GM12878 (cell line): ENCODE measurements around the gene IL4. TPM values are rescaled to one million over a fixed set of nuclear protein-coding genes. Genes with fewer than 3 reads are reported as not detected.

ENCODE experiments used
- ATF3 ChIP-seq: IDR thresholded peaks from 2 replicates; pipeline ENCODE4 v1.6.1; 2011; ENCODE audit warnings: low read depth, mild to moderate bottlenecking, low read length, moderate library complexity, borderline replicate concordance; ENCODE audit errors: extremely low read depth
- CHD2 ChIP-seq: IDR thresholded peaks from 2 replicates; pipeline ENCODE4 v1.6.1; 2011; ENCODE audit warnings: low read depth, low read length, improper control_type of control experiment, borderline replicate concordance
- CHD4 ChIP-seq: fragments of 200-600 bp; sonication (generic); IDR thresholded peaks from 2 replicates; pipeline ENCODE4 v1.6.1; 2016; ENCODE audit warnings: mild to moderate bottlenecking
- EED ChIP-seq: sonication (generic); IDR thresholded peaks from 2 replicates; pipeline ENCODE4 v1.6.1; 2016; ENCODE audit warnings: antibody characterized with exemption, low read depth
- ELK1 ChIP-seq: IDR thresholded peaks from 2 replicates; pipeline ENCODE4 v1.6.1; 2012; ENCODE audit warnings: low read depth, low read length, improper control_type of control experiment
- IRF3 ChIP-seq: fragments of 450-650 bp; IDR thresholded peaks from 2 replicates; pipeline ENCODE4 v1.6.1; 2014; ENCODE audit warnings: mild to moderate bottlenecking
- IRF4 ChIP-seq: IDR thresholded peaks from 2 replicates; pipeline ENCODE4 v1.6.1; 2011; ENCODE audit warnings: low read depth, low read length
- IRF5 ChIP-seq: fragments of 450-650 bp; IDR thresholded peaks from 2 replicates; pipeline ENCODE4 v1.6.1; 2017; ENCODE audit warnings: borderline replicate concordance
- MAX ChIP-seq: IDR thresholded peaks from 2 replicates; pipeline ENCODE4 v1.6.1; 2012; ENCODE audit warnings: low read depth, low read length, improper control_type of control experiment
- MTA2 ChIP-seq: fragments of 450-650 bp; IDR thresholded peaks from 2 replicates; pipeline ENCODE4 v1.6.1; 2016; ENCODE audit warnings: low read depth, mild to moderate bottlenecking, moderate library complexity
- NR2F1 ChIP-seq: fragments of 450-650 bp; conservative IDR thresholded peaks from 2 replicates; pipeline ENCODE4 v1.6.1; 2017; ENCODE audit warnings: mild to moderate bottlenecking
- PAX5 ChIP-seq: IDR thresholded peaks from 2 replicates; pipeline ENCODE4 v1.6.1; 2011; ENCODE audit warnings: low read depth, low read length, borderline replicate concordance
- RBBP5 ChIP-seq: fragments of 200-600 bp; sonication (generic); conservative IDR thresholded peaks from 2 replicates; pipeline ENCODE4 v1.6.1; 2016
- SIN3A ChIP-seq: IDR thresholded peaks from 2 replicates; pipeline ENCODE4 v1.6.1; 2012; ENCODE audit warnings: low read depth, low read length, improper control_type of control experiment
- SMC3 ChIP-seq: IDR thresholded peaks from 2 replicates; pipeline ENCODE4 v1.6.1; 2011; ENCODE audit warnings: low read length, improper control_type of control experiment, borderline replicate concordance
- SREBF2 ChIP-seq: IDR thresholded peaks from 2 replicates; pipeline ENCODE4 v1.6.1; 2012; ENCODE audit warnings: mild to moderate bottlenecking, low read length
- SUPT20H ChIP-seq: IDR thresholded peaks from 2 replicates; pipeline ENCODE4 v1.6.1; 2011; ENCODE audit warnings: low read depth, mild to moderate bottlenecking, low read length, moderate library complexity, borderline replicate concordance; ENCODE audit not compliant: control insufficient read depth
- SUZ12 ChIP-seq: fragments of 200-600 bp; sonication (generic); IDR thresholded peaks from one replicate; pipeline ENCODE4 v1.6.1; 2018; ENCODE audit warnings: antibody characterized with exemption, mild to moderate bottlenecking; ENCODE audit not compliant: unreplicated experiment
- TARDBP ChIP-seq: IDR thresholded peaks from 2 replicates; pipeline ENCODE4 v1.6.1; 2016; ENCODE audit warnings: borderline replicate concordance
- TCF12 ChIP-seq: IDR thresholded peaks from 2 replicates; pipeline ENCODE4 v1.6.1; 2011; ENCODE audit warnings: low read depth, mild to moderate bottlenecking, low read length
- YBX1 ChIP-seq: fragments of 450-650 bp; IDR thresholded peaks from 2 replicates; pipeline ENCODE4 v1.6.1; 2016; ENCODE audit warnings: antibody characterized with exemption
- ZNF687 ChIP-seq: fragments of 450-650 bp; IDR thresholded peaks from 2 replicates; pipeline ENCODE4 v1.6.1; 2017; ENCODE audit warnings: mild to moderate bottlenecking, moderate library complexity
- polyA plus RNA-seq, 11 experiments: library from polyadenylated mRNA; depleted of rRNA in 4 of 11; unstranded in 6 of 11; stranded (reverse) in 5 of 11; fragments of >200 nt; fragmentation: Nextera tagmentation in 4 of 11; fragmentation: Illumina TruSeq in 1 of 11; extraction: Ambion mirVana in 4 of 11; extraction: Trizol in 1 of 11; gene quantifications; 1 replicate in 1 of 11; 2 replicates in 10 of 11; pipeline versions ENCODE4 v1.2.1 to v1.2.3, GENCODE V29; 2011 to 2016; ENCODE audit warnings: inconsistent platforms in 2 of 11, missing spikeins in 2 of 11, low read depth in 1 of 11
- total RNA-seq, 4 experiments: library from RNA; depleted of rRNA in 3 of 4; stranded (reverse); fragments of >200 nt in 3 of 4; fragmentation: Illumina TruSeq in 1 of 4; extraction: Trizol in 1 of 4; gene quantifications; 2 replicates each; pipeline versions ENCODE4 v1.2.1 to v1.2.3, GENCODE V29; 2013 to 2021

The IL4 gene
- total and polyA plus RNA-seq, 10 of the 15 experiments (the other 5 are each of a cell fraction or from before 2014, with no cell fraction given) = 0.20 to 0.80 (median 0.50) TPM; not detected in 7

- TF ChIP-seq ZNF687 = peak; percentile 96
- no peak for TF ChIP-seq IRF3
- peak; percentile 83; the same call in 1 of the 2 replicates for TF ChIP-seq MAX
- TF ChIP-seq ATF3 = peak; percentile 13; the same call in 1 of the 2 replicates
- TF ChIP-seq MTA2 = peak; percentile 89
- peak; percentile 70 for TF ChIP-seq IRF4
- TF ChIP-seq SREBF2 = 0 out of 2 replicates have a peak, but pooled peaks have one; percentile 15
- no peak for TF ChIP-seq SUPT20H
- TF ChIP-seq CHD4 = no peak
- no peak for TF ChIP-seq SUZ12
- TF ChIP-seq TCF12 = peak; percentile 90
- TF ChIP-seq SIN3A = no peak
- 0 out of 2 replicates have a peak, but pooled peaks have one; percentile 54 for TF ChIP-seq RBBP5
- peak; percentile 99 for TF ChIP-seq YBX1
- TF ChIP-seq EED = peak; percentile 92
- peak; percentile 23; the same call in 1 of the 2 replicates for TF ChIP-seq SMC3
- peak; percentile 52; the same call in 1 of the 2 replicates for TF ChIP-seq NR2F1
- peak; percentile 28; the same call in 1 of the 2 replicates for TF ChIP-seq ELK1
- peak; percentile 74; the same call in 1 of the 2 replicates for TF ChIP-seq CHD2
- no peak for TF ChIP-seq IRF5
- 0 out of 2 replicates have a peak, but pooled peaks have one; percentile 30 for TF ChIP-seq TARDBP
- peak; percentile 86; the same call in 1 of the 2 replicates for TF ChIP-seq PAX5
Measured at GRCh38 chr5:132662925-132663770, 10.6 kb upstream of the IL4 start (continued).
